H9 (cell line): ENCODE measurements around the gene ZNF738. TPM values are rescaled to one million over a fixed set of nuclear protein-coding genes. Genes with fewer than 3 reads are reported as not detected.

Experiments used
- DNase-seq: peaks from one replicate; pipeline ENCODE4 v3.0.0-alpha.2; 2017
- H2AFZ ChIP-seq: one replicate; pipeline ENCODE4 v1.6.1; 2013; ENCODE audit warnings: mild to moderate bottlenecking, low read length, control low read depth, moderate library complexity
- H2AK5ac ChIP-seq: 2 replicates; pipeline ENCODE4 v1.6.1; 2013; ENCODE audit warnings: low read length, control low read depth, mixed read lengths; ENCODE audit not compliant: insufficient read length
- H2BK120ac ChIP-seq: one replicate; pipeline ENCODE4 v1.6.1; 2013; ENCODE audit warnings: low read depth, mild to moderate bottlenecking, low read length, control low read depth, inconsistent platforms; ENCODE audit not compliant: poor library complexity, severe bottlenecking
- H2BK12ac ChIP-seq: 2 replicates; pipeline ENCODE4 v1.6.1; 2013; ENCODE audit warnings: low read length, control low read depth, mixed read lengths, low read depth; ENCODE audit not compliant: insufficient read length
- H2BK15ac ChIP-seq: 2 replicates; pipeline ENCODE4 v1.6.1; 2013; ENCODE audit warnings: low read depth, low read length, control low read depth
- H2BK20ac ChIP-seq: one replicate; pipeline ENCODE4 v1.6.1; 2013; ENCODE audit warnings: low read depth, mild to moderate bottlenecking, low read length, control low read depth, inconsistent platforms; ENCODE audit not compliant: poor library complexity, severe bottlenecking
- H2BK5ac ChIP-seq: 2 replicates; pipeline ENCODE4 v1.6.1; 2013; ENCODE audit warnings: low read length, control low read depth, mixed read lengths; ENCODE audit not compliant: insufficient read length
- H3K14ac ChIP-seq: 2 replicates; pipeline ENCODE4 v1.6.1; 2013; ENCODE audit warnings: low read length, control low read depth; ENCODE audit not compliant: insufficient read depth
- H3K18ac ChIP-seq: 2 replicates; pipeline ENCODE4 v1.6.1; 2013; ENCODE audit warnings: low read depth, mild to moderate bottlenecking, mixed read lengths, low read length, control low read depth; ENCODE audit not compliant: insufficient read length
- H3K23ac ChIP-seq: 2 replicates; pipeline ENCODE4 v1.6.1; 2013; ENCODE audit warnings: low read length, control low read depth, mixed read lengths, low read depth; ENCODE audit not compliant: insufficient read length
- H3K23me2 ChIP-seq: 2 replicates; pipeline ENCODE4 v1.6.1; 2013; ENCODE audit warnings: low read depth, mild to moderate bottlenecking, mixed read lengths, low read length, control low read depth; ENCODE audit not compliant: insufficient read length, poor library complexity, severe bottlenecking
- H3K27ac ChIP-seq: 2 replicates; pipeline ENCODE4 v1.5.1; 2013; ENCODE audit warnings: low read length, control low read depth, mixed read lengths, low read depth; ENCODE audit not compliant: insufficient read length
- H3K27me3 ChIP-seq: 2 replicates; pipeline ENCODE4 v1.6.1; 2013; ENCODE audit warnings: low read length, control low read depth, inconsistent platforms; ENCODE audit not compliant: insufficient read depth
- H3K4ac ChIP-seq: 2 replicates; pipeline ENCODE4 v1.6.1; 2013; ENCODE audit warnings: low read depth, mild to moderate bottlenecking, control low read depth, inconsistent platforms, low read length, moderate library complexity
- H3K4me1 ChIP-seq: 2 replicates; pipeline ENCODE4 v1.6.1; 2013; ENCODE audit warnings: low read length, control low read depth, inconsistent platforms; ENCODE audit not compliant: insufficient read depth
- H3K4me2 ChIP-seq: 2 replicates; pipeline ENCODE4 v1.6.1; 2013; ENCODE audit warnings: low read length, control low read depth, mixed read lengths; ENCODE audit not compliant: insufficient read length, insufficient read depth
- H3K56ac ChIP-seq: 2 replicates; pipeline ENCODE4 v1.6.1; 2013; ENCODE audit warnings: low read depth, mild to moderate bottlenecking, mixed read lengths, low read length, control low read depth; ENCODE audit not compliant: insufficient read length
- H3K79me1 ChIP-seq: 2 replicates; pipeline ENCODE4 v1.6.1; 2013; ENCODE audit warnings: low read depth, mild to moderate bottlenecking, moderate library complexity, low read length, control low read depth, inconsistent platforms; ENCODE audit not compliant: insufficient read depth, poor library complexity, severe bottlenecking
- H3K79me2 ChIP-seq: 2 replicates; pipeline ENCODE4 v1.6.1; 2013; ENCODE audit warnings: low read length, control low read depth, inconsistent platforms; ENCODE audit not compliant: insufficient read depth
- H3K9ac ChIP-seq: 2 replicates; pipeline ENCODE4 v1.6.1; 2013; ENCODE audit warnings: low read length, control low read depth, mixed read lengths; ENCODE audit not compliant: insufficient read length; ENCODE audit errors: extremely low read depth
- H3K9me3 ChIP-seq: one replicate; pipeline ENCODE4 v1.6.1; 2013; ENCODE audit warnings: low read depth, low read length, inconsistent platforms; ENCODE audit not compliant: control insufficient read depth
- H3T11ph ChIP-seq: one replicate; pipeline ENCODE4 v1.6.1; 2013; ENCODE audit warnings: mild to moderate bottlenecking, low read length, control low read depth, inconsistent platforms
- H4K20me1 ChIP-seq: one replicate; pipeline ENCODE4 v1.6.1; 2013; ENCODE audit not compliant: control insufficient read depth, insufficient read length, insufficient read depth
- H4K5ac ChIP-seq: 2 replicates; pipeline ENCODE4 v1.6.1; 2013; ENCODE audit warnings: low read depth, mild to moderate bottlenecking, mixed read lengths, low read length, control low read depth; ENCODE audit not compliant: insufficient read length
- H4K8ac ChIP-seq: replicated peaks from 2 replicates; pipeline ENCODE4 v1.6.1; 2013; ENCODE audit warnings: low read length, control low read depth, mixed read lengths, low read depth; ENCODE audit not compliant: insufficient read length
- H4K91ac ChIP-seq: 2 replicates; pipeline ENCODE4 v1.6.1; 2013; ENCODE audit warnings: low read depth, mild to moderate bottlenecking, moderate library complexity, mixed read lengths, low read length, control low read depth; ENCODE audit not compliant: insufficient read length
- H3K27ac Mint-ChIP-seq, 3 experiments: 2 replicates in 2 of 3; 3 replicates in 1 of 3; pipeline ENCODE4 v1.8.0; 2020 to 2021; ENCODE audit warnings: mixed read lengths in 3 of 3, mild to moderate bottlenecking in 1 of 3, moderate library complexity in 1 of 3
- H3K27me3 Mint-ChIP-seq: 2 replicates; pipeline ENCODE4 v1.8.0; 2021; ENCODE audit warnings: low read depth, mild to moderate bottlenecking, moderate library complexity, mixed read lengths
- H3K36me3 Mint-ChIP-seq, 3 experiments: 2 replicates in 2 of 3; 3 replicates in 1 of 3; pipeline ENCODE4 v1.8.0; 2020 to 2021; ENCODE audit warnings: low read depth in 3 of 3, mixed read lengths in 3 of 3; ENCODE audit not compliant: insufficient read depth in 1 of 3
- H3K4me1 Mint-ChIP-seq, 2 experiments: 2 replicates each; pipeline ENCODE4 v1.8.0; 2020; ENCODE audit warnings: mixed read lengths in 2 of 2
- H3K4me3 Mint-ChIP-seq, 2 experiments: 2 replicates in 1 of 2; 3 replicates in 1 of 2; pipeline ENCODE4 v1.8.0; 2020 to 2021; ENCODE audit warnings: mild to moderate bottlenecking in 2 of 2, mixed read lengths in 2 of 2, moderate library complexity in 1 of 2
- H3K9me3 Mint-ChIP-seq, 2 experiments: 2 replicates in 1 of 2; 3 replicates in 1 of 2; pipeline ENCODE4 v1.8.0; 2020; ENCODE audit warnings: mild to moderate bottlenecking in 2 of 2, mixed read lengths in 2 of 2, moderate library complexity in 1 of 2
- CTCF ChIP-seq: fragments of 200-600 bp; sonication (generic); conservative IDR thresholded peaks from 3 replicates; pipeline ENCODE4 v1.8.0; 2021; ENCODE audit warnings: antibody characterized with exemption, mild to moderate bottlenecking
- WGBS: extraction: QIAGEN DNeasy Blood & Tissue Kit; methylation state at CpG from one replicate; pipeline ENCODE4 v1.1.7; 2013; ENCODE audit warnings: missing lambda C conversion rate, low lambda C conversion rate, mixed read lengths; ENCODE audit not compliant: insufficient read length; ENCODE audit errors: extremely low coverage; 5-methylcytosine and 5-hydroxymethylcytosine counted together
- total RNA-seq: library from RNA; stranded (reverse); gene quantifications from 2 replicates; pipeline ENCODE4 v1.2.1, GENCODE V29; 2021

ZNF738 gene
- total RNA-seq, 1 experiment from 2014 or later = 63.3 TPM

GRCh38 chr19:21322528-21322927, 36.3 kb upstream of the ZNF738 start:
- Histone ChIP-seq H3K56ac (no peak overlapping the region), H3K4me2 (no peak overlapping the region), H3K27me3 (no peaks in the 10 kb centered on the region), H3K23ac (no peak overlapping the region), H3K9me3 (no peaks in the 10 kb centered on the region), H2AFZ (no peak overlapping the region), H3K18ac (no peak overlapping the region), H3K27ac (no peak overlapping the region), H3K79me2 (peaks cover 26% of the 10 kb centered on the region; the same call in 1 of the 2 replicates), H3K79me1 (peaks cover 9% of the 10 kb centered on the region), H3K4ac (no peak overlapping the region), H4K91ac (no peak overlapping the region), H2BK5ac (no peak overlapping the region), H3T11ph (no peak overlapping the region), H3K4me1 (no peaks in the 10 kb centered on the region; the same call in 1 of the 2 replicates), H3K14ac (no peak overlapping the region), H4K5ac (no peak overlapping the region), H2BK15ac (no peak overlapping the region), H2BK20ac (no peak overlapping the region), H3K9ac (no peak overlapping the region), H4K8ac (no peak overlapping the region), H2AK5ac (no peak overlapping the region), H3K23me2 (no peaks in the 10 kb centered on the region), H2BK12ac (no peak overlapping the region), H4K20me1 (no peaks in the 10 kb centered on the region), H2BK120ac (no peak overlapping the region)
- no peak for TF ChIP-seq CTCF
- Mint-ChIP-seq H3K9me3 (peaks cover 13 to 16% of the 10 kb centered on the region in 2 experiments), H3K27ac (peak overlapping the region in 1 of 3 experiments; percentile 76; a peak in 1 of 7 replicates), H3K36me3 (peaks cover 26 to 33% (median 26%) of the 10 kb centered on the region in 3 experiments), H3K4me1 (peaks cover 53 to 56% of the 10 kb centered on the region in 2 experiments), H3K4me3 (no peak overlapping the region), H3K27me3 (no peaks in the 10 kb centered on the region; the same call in 1 of the 2 replicates)
- DNase-seq = no peak
- no CpG with 5 or more reads among the region's 8 CpGs for WGBS
